A673 (cell line): ENCODE data around the gene ZNF335.

Experiments used
- CTCF ChIP-seq: fragments of 300-800, 200-600 bp; sonication (generic); conservative IDR thresholded peaks from 2 replicates; pipeline ENCODE4 v1.5.1; 2017; ENCODE audit warnings: low read depth, mild to moderate bottlenecking, antibody characterized with exemption, low read length, moderate library complexity, mixed read lengths
- EZH2 ChIP-seq: fragments of 200-600 bp; sonication (generic); IDR thresholded peaks from 2 replicates; pipeline ENCODE4 v1.6.1; 2017; ENCODE audit warnings: borderline replicate concordance, low read depth, mild to moderate bottlenecking, mixed read lengths, antibody characterized with exemption, low read length; ENCODE audit not compliant: poor library complexity, severe bottlenecking

- no peak for TF ChIP-seq CTCF
- no peak for TF ChIP-seq EZH2
These were observed 22.3 kb downstream of the ZNF335 start for GRCh38 chr20:45949542-45950329.
